Measurements from ENCODE around the gene ATP2B2.

ATP2B2 gene

DNA sequence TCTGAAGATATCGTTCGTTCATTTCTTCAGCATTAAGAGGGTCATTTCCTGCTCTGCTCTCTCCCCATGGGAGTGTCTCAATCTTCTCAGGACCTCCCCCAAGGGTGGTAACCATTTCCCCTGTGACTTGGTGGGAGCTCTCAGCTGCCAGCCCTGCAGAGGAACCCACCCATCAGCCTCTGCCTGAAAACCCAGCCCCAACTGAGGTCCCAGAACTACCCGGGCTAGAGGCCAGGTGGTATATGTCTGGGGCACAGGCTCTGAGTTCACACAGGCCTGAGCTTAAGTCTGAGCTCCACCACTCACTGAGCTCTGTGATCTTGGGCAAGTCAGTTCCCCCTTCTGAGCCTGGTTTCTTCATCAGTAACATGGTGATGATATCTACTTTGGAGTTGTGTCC is 10.0 kb upstream of the ATP2B2 start:
- Histone ChIP-seq H3K4me1 (ENCODE audit: low read length) (peaks cover 35% of the 10 kb centered on the region), H4K20me1 (ENCODE audit: insufficient read depth, low read length) (no peaks in the 10 kb centered on the region), H3K79me2 (ENCODE audit: low read length) (no peaks in the 10 kb centered on the region), H3K27me3 (ENCODE audit: low read depth, low read length) (peaks cover 47% of the 10 kb centered on the region), H3K4me3 (ENCODE audit: low read length) (no peak overlapping the region), H3K9me3 (ENCODE audit: insufficient read depth, low read length) (no peaks in the 10 kb centered on the region), H2AFZ (ENCODE audit: low read depth, low read length) (no peak overlapping the region), H3K27ac (ENCODE audit: low read length) (no peak overlapping the region), H3K4me2 (ENCODE audit: low read length) (no peak overlapping the region), H3K9ac (ENCODE audit: low read length) (no peak overlapping the region), H3K36me3 (replicated peaks; ENCODE audit: low read depth, low read length) (no peaks in the 10 kb centered on the region)
- TF ChIP-seq EZH2phosphoT487 (IDR thresholded peaks at IDR 0.05; ENCODE audit: low read depth) (no peak), CTCF (IDR thresholded peaks at IDR 0.05; ENCODE audit: low read depth, low read length) (no peak)

DNA sequence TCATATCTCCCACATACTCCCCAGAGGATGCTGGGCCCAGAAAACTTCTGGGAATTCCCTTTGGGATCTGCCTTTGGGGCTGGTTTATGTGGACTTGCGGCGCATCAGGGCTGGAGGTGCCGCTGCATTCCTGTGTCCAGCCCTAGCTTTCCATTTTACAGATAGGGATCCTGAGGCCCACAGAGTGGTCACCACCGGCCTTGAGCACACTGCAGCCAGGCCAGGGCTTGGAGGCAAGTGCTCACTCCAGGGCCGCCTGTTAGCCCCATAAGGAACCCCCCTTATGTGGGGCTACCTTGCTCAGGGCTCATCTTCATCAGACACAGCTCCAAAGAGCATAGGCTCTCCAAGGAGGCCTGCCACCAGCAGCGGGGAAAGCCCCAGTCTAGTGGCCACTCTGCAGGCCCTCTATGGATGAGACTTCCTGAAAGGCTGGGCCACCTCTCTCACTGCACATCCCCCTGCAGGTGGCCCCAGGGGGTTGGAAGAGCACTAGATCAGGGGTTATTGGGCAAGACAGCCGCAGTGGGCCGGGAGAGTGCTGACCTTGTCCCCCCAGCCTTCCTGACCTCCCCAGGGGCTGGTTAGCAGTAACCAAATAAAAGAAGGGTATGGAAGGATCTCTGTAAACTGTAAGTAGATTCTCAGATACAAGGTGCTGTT is 9.2 kb upstream of the ATP2B2 start:
- H3K4me2 ChIP-seq (ENCODE audit: low read length): no peak overlapping the region

GRCh38 chr3:10513306-10513705 is 7.9 kb upstream of the ATP2B2 start:
- H4K20me1 ChIP-seq (ENCODE audit: insufficient read depth, low read length): no peaks in the 10 kb centered on the region
- H3K79me2 ChIP-seq (ENCODE audit: low read length): no peaks in the 10 kb centered on the region
- H3K9me3 ChIP-seq (ENCODE audit: insufficient read depth, low read length): no peaks in the 10 kb centered on the region
- H3K27ac ChIP-seq (ENCODE audit: low read length): no peak overlapping the region
- H3K4me3 ChIP-seq (ENCODE audit: low read length): no peak overlapping the region
- H3K9ac ChIP-seq (ENCODE audit: low read length): no peak overlapping the region
- H3K4me1 ChIP-seq (ENCODE audit: low read length): peaks cover 25% of the 10 kb centered on the region
- H3K27me3 ChIP-seq (ENCODE audit: low read depth, low read length): peaks cover 47% of the 10 kb centered on the region
- no peaks in the 10 kb centered on the region for H3K36me3 ChIP-seq (replicated peaks; ENCODE audit: low read depth, low read length)
- H3K4me2 ChIP-seq (ENCODE audit: low read length): no peak overlapping the region
- H2AFZ ChIP-seq (ENCODE audit: low read depth, low read length): no peak overlapping the region
- no peak for TF ChIP-seq CTCF (IDR thresholded peaks at IDR 0.05; ENCODE audit: low read depth, low read length)
- TF ChIP-seq EZH2phosphoT487 (IDR thresholded peaks at IDR 0.05; ENCODE audit: low read depth): no peak

More for the DNA sequence above, 9.2 kb upstream of the ATP2B2 start:
- Histone ChIP-seq H3K9me3 (ENCODE audit: insufficient read depth, low read length) (no peaks in the 10 kb centered on the region), H3K9ac (ENCODE audit: low read length) (no peak overlapping the region), H3K36me3 (replicated peaks; ENCODE audit: low read depth, low read length) (no peaks in the 10 kb centered on the region), H2AFZ (ENCODE audit: low read depth, low read length) (no peak overlapping the region), H3K4me3 (ENCODE audit: low read length) (no peak overlapping the region), H3K79me2 (ENCODE audit: low read length) (no peaks in the 10 kb centered on the region), H4K20me1 (ENCODE audit: insufficient read depth, low read length) (no peaks in the 10 kb centered on the region), H3K4me1 (ENCODE audit: low read length) (peaks cover 35% of the 10 kb centered on the region), H3K27me3 (ENCODE audit: low read depth, low read length) (peaks cover 47% of the 10 kb centered on the region), H3K27ac (ENCODE audit: low read length) (no peak overlapping the region)
- TF ChIP-seq EZH2phosphoT487 (IDR thresholded peaks at IDR 0.05; ENCODE audit: low read depth) (no peak), CTCF (IDR thresholded peaks at IDR 0.05; ENCODE audit: low read depth, low read length) (no peak)

GRCh38 chr3:10512687-10513086 is 7.3 kb upstream of the ATP2B2 start:
- H3K79me2 ChIP-seq (ENCODE audit: low read length): no peaks in the 10 kb centered on the region
- H3K27me3 ChIP-seq (ENCODE audit: low read depth, low read length): peaks cover 50% of the 10 kb centered on the region
- H3K27ac ChIP-seq (ENCODE audit: low read length): no peak overlapping the region
- H3K36me3 ChIP-seq (replicated peaks; ENCODE audit: low read depth, low read length): no peaks in the 10 kb centered on the region
- TF ChIP-seq EZH2phosphoT487 (IDR thresholded peaks at IDR 0.05; ENCODE audit: low read depth): no peak
- TF ChIP-seq CTCF (IDR thresholded peaks at IDR 0.05; ENCODE audit: low read depth, low read length): no peak
- no peak overlapping the region for H3K9ac ChIP-seq (ENCODE audit: low read length)
- H3K4me3 ChIP-seq (ENCODE audit: low read length): no peak overlapping the region
- H3K9me3 ChIP-seq (ENCODE audit: insufficient read depth, low read length): no peaks in the 10 kb centered on the region
- H3K4me1 ChIP-seq (ENCODE audit: low read length): peaks cover 19% of the 10 kb centered on the region
- no peaks in the 10 kb centered on the region for H4K20me1 ChIP-seq (ENCODE audit: insufficient read depth, low read length)
- no peak overlapping the region for H3K4me2 ChIP-seq (ENCODE audit: low read length)
- no peak overlapping the region for H2AFZ ChIP-seq (ENCODE audit: low read depth, low read length)
